ENCODE results near the gene PNLIPRP1. TPM values are rescaled to one million over a fixed set of nuclear protein-coding genes. Genes with fewer than 3 reads are reported as not detected.

The PNLIPRP1 gene
- total RNA-seq, 1 donor from 2014 or later = not detected

DNA sequence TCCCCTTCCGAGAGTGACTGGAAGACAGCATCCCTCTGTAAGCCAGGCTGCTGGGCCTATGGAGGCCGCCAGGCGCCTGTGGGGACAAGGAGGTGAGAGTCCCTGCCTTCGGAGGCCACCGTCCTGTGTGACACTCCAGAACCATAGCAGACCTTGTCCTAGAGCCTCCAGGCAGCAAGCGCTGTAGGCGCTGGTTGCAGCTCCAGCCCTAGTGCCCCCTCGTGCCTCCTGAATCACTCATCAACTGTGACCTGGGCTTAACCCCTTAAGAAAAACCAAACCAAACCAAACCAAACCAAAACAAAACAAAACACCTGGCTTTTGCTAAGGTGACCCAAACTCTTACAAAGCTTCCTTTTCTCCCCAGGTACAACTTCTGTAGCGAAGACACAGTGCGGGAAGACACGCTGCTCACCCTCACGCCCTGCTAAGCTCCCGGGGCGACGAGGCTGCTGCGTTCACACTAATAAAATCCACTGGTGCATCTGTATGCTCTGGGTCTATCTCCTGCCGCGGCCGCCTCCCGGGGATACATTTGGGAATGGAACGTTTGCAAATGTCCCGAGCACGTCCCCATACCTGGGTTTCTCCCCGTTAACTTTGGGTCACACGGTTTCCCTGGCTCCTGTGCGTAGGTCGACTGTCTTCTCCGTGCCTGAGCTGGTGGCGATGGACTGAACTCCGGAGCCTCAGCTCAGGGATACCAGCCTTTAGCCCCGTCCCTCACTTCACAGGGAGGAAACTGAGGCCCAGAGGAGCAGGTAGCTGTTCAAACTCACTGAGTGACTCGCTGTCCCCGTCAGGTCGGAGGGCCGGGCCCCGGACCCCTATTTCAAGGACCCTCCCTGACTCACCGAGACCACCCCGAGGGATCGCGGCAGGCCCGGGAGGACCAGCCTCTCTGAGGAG, 18.2 kb downstream of the PNLIPRP1 start:
- H3K36me3 Mint-ChIP-seq (ENCODE audit: low read depth) = no peaks in the 10 kb centered on the region
- H3K9me3 Mint-ChIP-seq (ENCODE audit: low read depth) = no peaks in the 10 kb centered on the region
- peak; percentile 88 for DNase-seq (ENCODE audit: low spot score)
- H3K4me3 Mint-ChIP-seq (ENCODE audit: unreplicated experiment) = peak overlapping the region; percentile 16
- H3K4me1 Mint-ChIP-seq (ENCODE audit: low read depth) = no peaks in the 10 kb centered on the region
- TF ChIP-seq, protein P1, sequence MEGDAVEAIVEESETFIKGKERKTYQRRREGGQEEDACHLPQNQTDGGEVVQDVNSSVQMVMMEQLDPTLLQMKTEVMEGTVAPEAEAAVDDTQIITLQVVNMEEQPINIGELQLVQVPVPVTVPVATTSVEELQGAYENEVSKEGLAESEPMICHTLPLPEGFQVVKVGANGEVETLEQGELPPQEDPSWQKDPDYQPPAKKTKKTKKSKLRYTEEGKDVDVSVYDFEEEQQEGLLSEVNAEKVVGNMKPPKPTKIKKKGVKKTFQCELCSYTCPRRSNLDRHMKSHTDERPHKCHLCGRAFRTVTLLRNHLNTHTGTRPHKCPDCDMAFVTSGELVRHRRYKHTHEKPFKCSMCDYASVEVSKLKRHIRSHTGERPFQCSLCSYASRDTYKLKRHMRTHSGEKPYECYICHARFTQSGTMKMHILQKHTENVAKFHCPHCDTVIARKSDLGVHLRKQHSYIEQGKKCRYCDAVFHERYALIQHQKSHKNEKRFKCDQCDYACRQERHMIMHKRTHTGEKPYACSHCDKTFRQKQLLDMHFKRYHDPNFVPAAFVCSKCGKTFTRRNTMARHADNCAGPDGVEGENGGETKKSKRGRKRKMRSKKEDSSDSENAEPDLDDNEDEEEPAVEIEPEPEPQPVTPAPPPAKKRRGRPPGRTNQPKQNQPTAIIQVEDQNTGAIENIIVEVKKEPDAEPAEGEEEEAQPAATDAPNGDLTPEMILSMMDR (IDR thresholded peaks at IDR 0.05) = no peak
- H3K27ac Mint-ChIP-seq (ENCODE audit: unreplicated experiment) = no peak overlapping the region
- H3K27me3 Mint-ChIP-seq (ENCODE audit: low read depth) = peaks cover 3% of the 10 kb centered on the region

DNA sequence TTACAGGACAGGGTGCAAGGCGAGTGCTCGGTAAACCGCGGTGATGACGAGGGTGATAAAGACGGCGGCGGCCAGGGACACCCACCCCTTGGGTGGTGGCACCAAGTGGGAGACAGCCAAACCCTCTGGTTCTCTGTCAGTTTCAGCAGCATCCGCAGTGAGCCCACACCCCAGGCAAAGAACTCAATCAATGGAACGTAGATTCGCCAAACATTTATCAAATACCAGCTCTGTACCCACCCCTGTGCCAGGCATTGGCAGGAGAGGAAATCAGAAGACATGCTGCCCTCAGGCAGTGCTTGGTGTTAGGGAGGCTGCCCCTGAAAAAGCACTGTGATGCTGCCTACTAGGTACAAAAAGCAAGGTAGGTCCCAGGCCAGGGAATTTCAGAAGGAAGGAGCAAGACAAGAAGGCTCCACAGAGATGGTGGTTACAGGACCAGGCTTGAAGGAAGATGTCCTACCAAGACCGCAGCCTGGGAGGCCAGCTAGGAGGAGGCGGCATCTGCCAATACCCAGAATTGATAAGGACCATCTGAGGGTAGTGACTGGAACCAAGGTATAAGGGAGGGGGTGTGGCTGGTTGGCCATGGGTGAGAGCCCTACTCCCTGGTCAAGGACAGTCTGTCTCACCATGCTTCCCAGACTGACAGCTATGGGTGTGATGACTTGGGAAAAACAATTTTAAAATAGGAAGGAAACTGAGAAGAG, 19.8 kb downstream of the PNLIPRP1 start:
- Mint-ChIP-seq H3K4me1 (ENCODE audit: low read depth) (no peaks in the 10 kb centered on the region), H3K4me3 (ENCODE audit: unreplicated experiment) (no peak overlapping the region), H3K27ac (ENCODE audit: unreplicated experiment) (no peak overlapping the region), H3K9me3 (ENCODE audit: low read depth) (peaks cover 4% of the 10 kb centered on the region), H3K36me3 (ENCODE audit: low read depth) (no peaks in the 10 kb centered on the region), H3K27me3 (ENCODE audit: low read depth) (peaks cover 6% of the 10 kb centered on the region)
- TF ChIP-seq, protein P1 (IDR thresholded peaks at IDR 0.05) = no peak
- no peak for DNase-seq (ENCODE audit: low spot score)

GRCh38 chr10:116611153-116611545, 20.4 kb downstream of the PNLIPRP1 start:
- no peak overlapping the region for H3K4me3 Mint-ChIP-seq (ENCODE audit: unreplicated experiment)
- DNase-seq (ENCODE audit: low spot score) = no peak
- no peaks in the 10 kb centered on the region for H3K36me3 Mint-ChIP-seq (ENCODE audit: low read depth)
- no peaks in the 10 kb centered on the region for H3K4me1 Mint-ChIP-seq (ENCODE audit: low read depth)
- peaks cover 11% of the 10 kb centered on the region for H3K27me3 Mint-ChIP-seq (ENCODE audit: low read depth)
- H3K9me3 Mint-ChIP-seq (ENCODE audit: low read depth) = peaks cover 4% of the 10 kb centered on the region
- H3K27ac Mint-ChIP-seq (ENCODE audit: unreplicated experiment) = no peak overlapping the region
- TF ChIP-seq, protein P1 (IDR thresholded peaks at IDR 0.05) = no peak

DNA sequence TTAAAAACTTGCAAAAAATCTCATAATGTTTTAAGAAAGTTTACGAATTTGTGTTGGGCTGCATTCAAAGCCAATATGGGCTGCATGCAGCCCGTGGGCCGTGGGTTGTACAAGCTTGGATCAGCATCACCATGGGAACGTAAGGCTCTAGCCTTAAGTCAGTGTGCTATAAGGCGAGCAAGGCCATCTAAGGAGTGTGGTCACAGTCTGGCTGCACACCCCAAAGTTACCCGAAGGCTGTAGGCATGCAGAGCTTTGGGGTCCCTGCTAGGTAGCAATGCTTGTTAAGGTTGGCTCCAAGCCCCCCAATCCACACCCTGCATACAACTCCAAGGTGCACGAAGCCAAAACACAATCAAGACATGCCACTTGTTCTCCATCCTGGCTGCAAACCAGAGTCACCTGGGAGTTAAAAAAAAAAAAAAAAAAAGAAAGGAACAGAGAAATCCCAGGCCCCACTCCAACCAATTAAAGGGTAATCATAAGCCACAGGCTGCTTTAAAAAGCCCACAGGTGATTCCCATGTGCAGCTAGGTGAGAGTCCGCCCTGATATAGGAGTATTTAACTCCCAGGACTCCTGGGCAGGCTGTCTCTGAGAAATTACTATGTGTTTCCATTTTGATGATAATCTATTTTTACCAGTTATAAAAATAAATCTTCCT, 21.5 kb downstream of the PNLIPRP1 start:
- peaks cover 13% of the 10 kb centered on the region for H3K27me3 Mint-ChIP-seq (ENCODE audit: low read depth)
- no peaks in the 10 kb centered on the region for H3K36me3 Mint-ChIP-seq (ENCODE audit: low read depth)
- no peak overlapping the region for H3K4me3 Mint-ChIP-seq (ENCODE audit: unreplicated experiment)
- peaks cover 4% of the 10 kb centered on the region for H3K9me3 Mint-ChIP-seq (ENCODE audit: low read depth)
- no peak for DNase-seq (ENCODE audit: low spot score)
- H3K27ac Mint-ChIP-seq (ENCODE audit: unreplicated experiment) = no peak overlapping the region
- TF ChIP-seq, protein P1 (IDR thresholded peaks at IDR 0.05) = no peak
- no peaks in the 10 kb centered on the region for H3K4me1 Mint-ChIP-seq (ENCODE audit: low read depth)

GRCh38 chr10:116613471-116613870, 22.7 kb downstream of the PNLIPRP1 start:
- Mint-ChIP-seq H3K36me3 (ENCODE audit: low read depth) (no peaks in the 10 kb centered on the region), H3K4me3 (ENCODE audit: unreplicated experiment) (no peak overlapping the region), H3K4me1 (ENCODE audit: low read depth) (no peaks in the 10 kb centered on the region), H3K9me3 (ENCODE audit: low read depth) (peaks cover 4% of the 10 kb centered on the region), H3K27me3 (ENCODE audit: low read depth) (peaks cover 13% of the 10 kb centered on the region), H3K27ac (ENCODE audit: unreplicated experiment) (no peak overlapping the region)
- DNase-seq (ENCODE audit: low spot score) = no peak
- TF ChIP-seq, protein P1 (IDR thresholded peaks at IDR 0.05) = no peak
